ENCODE results near the gene TBC1D3B.
"Not testable (repeated sequence)": the region's sequence is repeated elsewhere in the genome, so short reads cannot be mapped to it uniquely, and the experiment has no call there.

Gene TBC1D3B

GRCh38 chr17:36182176-36183000, 6.0 kb upstream of the TBC1D3B start:
- TF ChIP-seq CTCF (IDR thresholded peaks at IDR 0.05): no peak
- Histone ChIP-seq H3K27ac (peak overlapping the region; percentile 15 to 67), H3K4me3 (peak overlapping the region; percentile 76)
- no peak for DNase-seq (ENCODE audit: low spot score)

DNA sequence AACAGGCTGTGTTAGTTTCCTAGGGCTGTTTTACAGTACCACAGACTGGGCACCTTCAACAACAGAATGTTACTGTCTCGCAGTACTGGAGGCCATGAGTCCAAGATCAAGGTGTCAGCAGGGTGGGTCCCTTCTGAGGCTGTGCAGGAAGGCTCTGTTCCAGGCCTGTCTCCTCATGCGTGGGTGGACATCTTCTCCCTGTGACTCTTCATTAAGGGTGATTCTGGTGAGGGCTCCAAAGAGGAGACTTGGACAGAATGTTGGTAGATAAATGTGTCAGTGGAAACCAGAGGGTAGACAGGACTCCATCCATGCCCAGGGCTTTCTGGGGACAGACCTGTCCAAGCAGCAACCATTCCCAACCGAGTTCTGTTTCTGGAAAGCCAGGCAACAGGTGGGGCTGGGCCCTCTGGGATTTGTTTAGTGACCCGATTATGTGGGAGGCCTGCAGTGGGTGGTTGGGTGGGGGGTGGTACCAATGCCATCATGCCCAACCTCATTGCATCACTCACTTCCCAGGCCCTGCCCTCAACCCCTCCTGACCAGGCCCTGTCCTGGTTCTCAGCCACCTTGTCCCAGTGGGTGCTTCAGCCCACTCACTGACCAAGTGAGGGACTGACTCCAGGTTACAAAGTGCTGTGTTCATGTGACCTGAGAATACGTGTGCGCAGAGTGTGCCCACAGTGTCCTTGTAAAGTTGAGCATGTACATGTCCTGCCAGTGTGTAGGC, 5.2 kb upstream of the TBC1D3B start:
- not testable (repeated sequence) for H3K27ac ChIP-seq; H3K4me3 ChIP-seq; DNase-seq (ENCODE audit: low spot score)

- DNase-seq (ENCODE audit: low spot score); H3K4me3 ChIP-seq; H3K27ac ChIP-seq: not testable (repeated sequence)
Measured at GRCh38 chr17:36168836-36169235, 7.6 kb downstream of the TBC1D3B start.

- H3K4me3 ChIP-seq: no peak overlapping the region
- no peak overlapping the region for H3K27ac ChIP-seq
- DNase-seq (ENCODE audit: low spot score): no peak
- no peak for TF ChIP-seq CTCF (IDR thresholded peaks at IDR 0.05)
Measured at GRCh38 chr17:36153895-36154610, 22.4 kb downstream of the TBC1D3B start.

GRCh38 chr17:36152639-36153120, 23.8 kb downstream of the TBC1D3B start:
- TF ChIP-seq CTCF (IDR thresholded peaks at IDR 0.05): no peak
- no peak overlapping the region for H3K4me3 ChIP-seq
- DNase-seq (ENCODE audit: low spot score): no peak
- H3K27ac ChIP-seq: no peak overlapping the region

GRCh38 chr17:36151891-36152638, 24.4 kb downstream of the TBC1D3B start:
- Histone ChIP-seq H3K4me3 (no peak overlapping the region), H3K27ac (no peak overlapping the region)
- DNase-seq (ENCODE audit: low spot score): no peak
- TF ChIP-seq CTCF (IDR thresholded peaks at IDR 0.05): no peak

DNA sequence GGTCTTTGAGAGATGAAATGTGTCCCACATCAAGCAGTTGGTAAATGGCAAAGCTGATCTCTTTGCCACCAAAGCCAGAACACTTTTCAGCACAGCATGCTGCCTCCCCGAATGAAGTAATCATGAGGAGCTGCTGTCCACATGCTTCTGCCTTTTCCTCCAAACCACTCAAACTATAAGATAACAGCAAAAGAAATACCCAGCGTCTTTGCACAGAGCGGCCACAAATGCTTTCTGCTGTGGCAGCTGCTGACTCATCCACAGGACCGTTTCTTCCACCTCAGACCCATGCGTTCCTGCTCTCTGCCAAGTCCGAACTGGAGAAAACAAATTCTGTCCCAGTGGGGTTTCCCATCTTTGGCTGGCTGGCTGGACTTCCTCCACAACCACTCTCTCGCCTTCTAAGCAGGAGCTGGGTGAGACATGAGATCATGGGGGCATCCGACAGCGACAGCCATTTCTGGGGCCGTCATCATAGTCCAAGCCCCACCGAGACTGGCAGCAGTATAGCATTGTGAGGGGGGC, 27.1 kb downstream of the TBC1D3B start:
- H3K4me3 ChIP-seq: peak overlapping the region; percentile 45
- no peak for TF ChIP-seq CTCF (IDR thresholded peaks at IDR 0.05)
- H3K27ac ChIP-seq: peak overlapping the region in 1 of 2 donors; percentile 23
- DNase-seq (ENCODE audit: low spot score): no peak
